DMS53 (cell line): Measurements from ENCODE around the gene TCHP.

ENCODE experiments used
- DNase-seq: peaks from one replicate; lab custom pipeline; 2025; lab: John Stamatoyannopoulos, UW

TCHP gene

DNA sequence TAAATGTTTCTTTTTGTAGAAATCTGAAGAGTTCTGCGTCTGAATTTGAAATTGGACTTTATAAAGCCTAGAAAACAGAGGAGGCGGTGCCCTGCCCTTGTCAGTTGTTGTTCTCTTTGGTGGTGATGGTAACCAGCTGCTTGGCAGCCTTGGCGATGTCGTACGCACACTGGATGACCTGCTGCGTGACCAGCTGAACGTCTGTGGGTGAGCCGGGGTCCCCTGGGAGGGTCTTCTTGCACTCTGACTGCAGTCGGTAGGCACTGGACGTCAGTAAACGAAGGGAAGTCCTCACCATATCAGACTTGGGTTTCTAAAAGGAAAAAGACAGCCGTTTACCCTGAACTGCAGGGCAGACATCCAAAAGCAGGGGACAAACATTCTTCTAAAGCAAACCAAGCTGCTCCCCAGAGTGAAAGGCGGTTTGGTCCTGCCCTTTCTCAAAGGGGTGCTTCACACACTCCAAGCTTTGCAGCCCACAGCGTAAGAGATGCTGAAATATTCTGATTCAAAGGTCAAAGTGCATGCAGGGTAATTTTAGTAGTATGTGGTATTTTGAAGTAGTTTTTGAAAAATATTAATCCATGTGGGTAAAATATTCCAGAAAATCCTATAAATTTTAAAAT is 32.9 kb downstream of the TCHP start:
- no peak for DNase-seq

DNA sequence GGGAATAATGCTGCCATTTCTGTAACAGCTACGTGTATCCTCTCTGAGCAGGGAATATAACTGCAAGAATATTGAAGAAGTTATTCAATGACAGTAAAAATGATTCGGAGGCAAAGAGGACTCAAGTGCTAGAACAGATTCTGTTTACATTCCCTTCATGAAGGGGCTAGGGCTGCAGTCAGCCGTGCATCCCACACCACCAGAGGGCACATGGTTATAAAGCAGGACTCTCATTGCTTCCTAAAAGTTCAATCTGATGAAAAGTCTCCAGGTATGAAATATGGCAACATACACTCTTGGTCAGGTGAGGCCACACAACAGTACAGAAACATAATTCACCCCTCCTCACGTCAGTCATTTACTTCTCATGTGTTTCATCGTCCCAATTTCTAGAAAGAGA is 34.0 kb downstream of the TCHP start:
- DNase-seq: peak; percentile 52

DNA sequence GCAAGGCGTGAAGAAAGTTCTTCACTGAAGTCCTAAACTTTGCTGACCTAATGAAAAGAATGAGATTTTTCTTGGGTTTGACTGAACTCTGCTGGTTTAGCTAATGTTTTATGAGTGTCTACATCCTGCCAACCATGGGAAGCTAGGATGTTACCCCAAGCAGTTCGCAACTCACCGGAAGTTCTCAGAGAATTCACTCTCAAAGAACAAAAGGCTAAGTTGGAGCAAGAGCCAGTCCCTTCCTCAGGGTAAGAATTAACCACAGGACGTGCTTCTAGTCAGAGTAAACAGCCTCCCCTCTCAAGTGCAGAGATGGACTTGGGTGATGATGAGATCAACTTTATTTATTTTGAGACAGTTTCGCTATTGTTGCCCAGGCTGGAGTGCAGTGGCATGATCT is 37.3 kb downstream of the TCHP start:
- DNase-seq: no peak

DNA sequence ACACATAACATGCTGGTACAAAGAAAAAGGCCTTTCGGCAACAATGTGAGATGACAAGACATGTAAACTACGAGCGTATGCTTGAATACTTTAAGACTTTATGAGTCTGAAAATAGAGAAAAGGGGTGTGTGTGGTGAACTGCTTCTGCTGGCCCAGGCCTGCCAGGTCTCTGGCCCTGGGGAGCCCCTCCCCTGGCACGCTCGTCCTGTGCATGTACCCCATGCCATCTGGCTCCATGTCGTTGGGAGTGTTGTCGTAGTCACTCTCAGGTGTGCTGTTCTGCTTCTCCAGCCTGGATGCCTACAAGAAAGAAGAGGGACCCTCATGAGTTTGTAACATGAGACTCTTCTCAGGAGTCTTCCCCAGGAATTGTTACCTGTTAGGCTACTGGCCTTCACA is 38.9 kb downstream of the TCHP start:
- DNase-seq: no peak

DNA sequence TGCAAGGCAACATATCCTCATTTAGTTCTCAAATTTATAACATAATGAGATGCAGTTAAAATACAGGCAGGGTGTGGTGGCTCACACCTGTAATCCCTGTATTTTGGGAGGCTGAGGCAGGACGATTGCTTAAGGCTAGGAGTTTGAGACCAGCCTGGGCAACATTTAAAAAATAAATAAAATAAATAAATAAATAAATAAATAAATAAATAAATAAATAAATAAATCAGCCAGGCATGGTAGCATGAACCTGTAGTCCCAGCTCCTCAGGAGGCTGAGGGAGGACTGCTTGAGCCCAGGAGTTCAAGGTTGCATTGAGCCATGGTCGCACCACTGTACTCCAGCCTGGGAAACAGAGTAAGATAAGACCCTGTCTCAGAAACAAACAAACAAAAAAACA is 39.4 kb downstream of the TCHP start:
- no peak for DNase-seq

DNA sequence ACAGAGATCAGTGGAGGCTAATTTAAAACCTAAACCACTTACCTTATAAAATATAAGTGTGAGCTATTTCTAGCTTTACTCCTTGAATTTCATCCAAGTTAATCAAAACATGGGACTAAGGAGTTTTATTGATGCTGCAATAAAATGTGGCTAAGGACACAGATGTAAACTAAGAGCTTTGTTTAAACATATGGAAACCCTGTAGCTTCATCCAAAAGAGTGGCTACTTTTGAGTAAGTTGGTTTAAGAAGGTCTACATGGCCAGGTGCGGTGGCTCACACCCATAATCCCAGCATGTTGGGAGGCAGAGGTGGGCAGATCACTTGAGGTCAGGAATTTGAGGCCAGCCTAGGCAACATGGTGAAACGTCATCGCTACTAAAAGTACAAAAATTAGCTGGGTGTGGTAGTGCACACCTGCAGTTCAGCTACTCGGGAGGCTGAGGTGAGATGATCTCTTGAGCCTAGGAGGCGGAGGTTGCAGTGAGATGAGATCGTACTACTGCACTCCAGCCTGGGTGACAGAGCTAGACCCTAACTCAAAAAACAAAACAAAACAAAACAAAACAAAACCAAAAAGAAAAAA is 40.4 kb downstream of the TCHP start:
- DNase-seq: no peak

DNA sequence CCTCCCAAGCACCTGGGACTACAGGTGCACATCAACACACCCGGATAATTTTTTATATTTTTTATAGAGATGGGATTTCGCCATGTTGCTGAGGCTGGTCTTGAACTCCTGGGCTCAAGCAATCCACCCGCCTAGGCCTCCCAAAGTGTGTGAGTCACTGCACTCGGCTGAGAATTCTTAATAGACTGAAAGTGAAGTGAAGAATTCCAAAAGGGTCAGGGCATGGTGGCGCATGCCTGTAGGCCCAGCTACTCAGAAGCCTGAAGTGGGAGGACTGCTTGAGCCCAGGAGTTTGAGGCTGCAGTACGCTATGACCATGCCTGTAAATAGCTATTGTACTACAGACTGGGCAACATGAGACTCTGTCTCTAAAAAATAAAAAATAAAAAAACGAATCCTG is 43.7 kb downstream of the TCHP start:
- DNase-seq: no peak

DNA sequence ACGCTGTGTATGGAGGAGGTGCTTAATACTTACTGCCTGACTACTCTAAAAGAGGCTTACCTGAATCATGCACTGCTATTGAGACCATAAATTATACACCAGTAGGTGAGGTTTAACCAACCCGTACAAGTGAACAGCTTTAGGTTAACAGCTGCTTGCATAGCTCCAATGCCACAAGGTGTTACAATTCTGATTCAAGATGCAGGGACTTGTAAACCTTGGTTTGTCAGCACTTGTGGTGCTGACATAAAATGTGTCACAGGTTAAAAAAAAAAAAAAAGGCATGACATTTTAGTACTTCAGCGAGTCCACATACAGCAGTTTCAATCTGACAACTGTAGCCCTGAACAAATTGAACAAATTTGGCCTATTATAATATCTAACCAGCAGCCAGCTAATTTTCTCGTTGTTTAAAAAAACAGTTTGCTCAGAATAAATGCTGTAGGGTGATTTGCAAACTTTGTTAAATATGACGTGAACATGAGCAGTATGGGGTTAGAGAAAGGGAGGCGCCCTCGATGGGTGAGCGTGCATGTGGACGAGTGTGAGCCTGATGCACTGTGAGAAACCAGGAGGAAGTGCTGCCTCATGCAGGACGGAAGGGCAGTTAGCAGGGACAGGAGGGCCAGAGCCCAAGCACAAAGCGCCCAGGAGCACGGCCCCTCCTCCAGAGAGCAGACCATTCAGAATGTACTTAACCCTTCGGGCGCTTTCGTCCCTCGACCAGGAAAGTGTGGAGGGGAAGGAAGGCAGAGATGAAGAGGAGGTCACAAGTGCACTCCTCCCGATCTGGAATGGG is 44.7 kb downstream of the TCHP start:
- no peak for DNase-seq

DNA sequence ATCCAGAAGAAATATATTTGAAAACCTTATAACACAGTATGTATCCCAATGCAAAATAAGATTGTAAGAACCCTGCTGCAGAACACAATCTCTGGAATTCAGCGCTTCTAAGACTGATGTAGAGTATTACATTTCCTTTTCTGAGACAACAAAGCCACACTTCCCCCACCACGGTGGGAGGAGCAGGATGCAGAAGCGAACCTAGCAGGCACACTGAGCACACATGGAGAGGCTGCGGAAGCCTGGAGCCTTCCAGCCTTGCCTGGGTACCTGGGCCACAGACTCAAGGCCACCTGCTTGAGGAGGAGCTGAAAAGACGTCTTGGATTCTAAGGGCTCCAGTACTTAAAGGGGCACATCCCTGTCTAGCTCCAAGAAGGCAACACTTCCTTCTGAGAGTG is 46.4 kb downstream of the TCHP start:
- no peak for DNase-seq

DNA sequence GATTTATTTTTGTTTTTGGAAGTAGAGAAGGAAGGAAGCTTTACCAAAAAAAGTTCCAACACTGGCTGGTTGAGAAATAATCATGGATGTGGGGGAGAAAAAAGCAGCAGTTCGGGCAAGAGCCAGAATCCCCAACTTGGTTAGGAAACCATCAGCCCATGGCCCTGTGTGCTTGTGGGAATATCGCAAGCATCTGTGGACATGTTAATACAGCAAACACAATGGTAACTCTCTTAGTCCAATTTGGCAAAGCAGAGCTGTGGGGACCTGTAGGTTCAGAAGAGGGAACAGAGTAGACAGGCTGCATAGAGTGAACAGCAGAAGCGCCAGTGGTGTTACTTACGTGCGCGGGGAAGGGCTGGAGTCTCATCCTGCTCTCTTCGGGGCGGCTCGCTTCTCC is 46.8 kb downstream of the TCHP start:
- no peak for DNase-seq

DNA sequence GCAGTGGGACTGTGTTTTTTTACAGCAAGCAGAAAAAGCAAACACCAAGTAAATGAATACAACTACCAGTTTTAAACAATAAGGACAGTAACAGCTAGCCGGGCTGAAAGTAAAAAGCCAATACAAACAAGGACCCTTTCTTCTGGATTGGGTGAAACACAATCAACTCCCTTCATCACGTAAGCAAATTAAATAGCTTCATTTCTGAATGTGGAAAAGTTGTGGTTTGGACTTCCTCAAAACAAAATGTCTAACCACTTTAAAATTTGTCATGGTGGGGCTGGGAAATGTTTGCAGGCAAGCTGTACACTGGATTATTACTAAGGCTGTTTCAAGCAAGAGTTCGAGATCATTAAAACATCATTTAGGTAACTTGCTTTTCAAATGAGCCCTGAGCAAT is 47.4 kb downstream of the TCHP start:
- DNase-seq: no peak

DNA sequence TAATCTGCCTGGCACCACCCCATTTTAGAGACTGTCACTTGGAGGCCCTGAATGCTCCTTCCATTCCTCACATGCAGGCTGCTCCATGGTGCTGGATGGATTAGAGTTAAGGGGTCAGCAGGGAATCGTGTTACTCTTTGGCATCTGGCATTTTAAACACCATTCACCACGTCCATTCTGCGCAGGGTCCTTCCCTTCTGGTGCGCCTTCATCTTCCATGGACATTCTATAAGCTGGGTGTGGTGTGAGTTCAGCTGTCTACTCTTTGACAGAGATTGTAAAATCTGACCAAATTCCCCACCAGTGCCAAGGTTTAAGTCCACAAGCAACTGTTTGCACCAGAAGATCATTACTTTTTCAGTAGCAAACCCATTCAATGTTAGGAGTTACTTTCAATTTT is 48.3 kb downstream of the TCHP start:
- no peak for DNase-seq

DNA sequence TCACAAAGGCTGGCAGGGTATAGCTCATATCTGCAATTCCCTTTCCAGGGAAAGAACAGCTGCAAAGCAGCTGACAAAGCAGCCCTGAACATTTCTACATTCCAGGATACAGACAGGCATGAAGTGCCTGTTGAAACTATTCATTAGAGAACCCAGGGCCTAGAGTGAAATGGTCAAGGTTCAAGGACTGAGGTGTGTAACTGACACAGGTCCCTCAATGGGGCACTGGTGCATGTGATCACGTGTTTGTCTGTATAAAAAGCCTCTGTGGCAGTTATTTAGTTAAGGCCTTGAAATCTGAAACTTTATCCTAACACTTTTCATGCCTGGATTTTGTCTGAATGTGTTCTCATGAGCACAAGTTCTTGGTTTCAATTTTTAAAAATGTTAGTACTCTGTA is 49.0 kb downstream of the TCHP start:
- peak; percentile 96 for DNase-seq

DNA sequence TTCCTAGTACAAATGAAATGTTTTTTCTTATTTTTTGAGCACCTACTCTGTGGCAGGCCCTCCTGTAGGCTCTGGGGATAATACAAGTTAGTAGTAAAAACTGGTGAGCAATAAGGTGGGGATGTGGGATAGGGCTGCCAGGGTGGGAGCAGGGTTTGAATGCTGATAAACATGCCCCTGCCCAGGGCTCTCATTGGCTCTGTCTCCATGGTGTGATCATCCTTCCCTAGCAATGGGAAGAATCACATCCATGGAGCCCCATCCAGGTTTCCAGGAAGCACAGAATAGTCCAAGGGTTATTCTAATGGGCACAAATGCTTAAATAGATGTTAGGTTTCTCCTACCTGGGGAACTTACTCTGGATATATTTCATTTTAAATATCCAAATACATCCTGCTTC is 50.6 kb downstream of the TCHP start:
- DNase-seq: no peak

DNA sequence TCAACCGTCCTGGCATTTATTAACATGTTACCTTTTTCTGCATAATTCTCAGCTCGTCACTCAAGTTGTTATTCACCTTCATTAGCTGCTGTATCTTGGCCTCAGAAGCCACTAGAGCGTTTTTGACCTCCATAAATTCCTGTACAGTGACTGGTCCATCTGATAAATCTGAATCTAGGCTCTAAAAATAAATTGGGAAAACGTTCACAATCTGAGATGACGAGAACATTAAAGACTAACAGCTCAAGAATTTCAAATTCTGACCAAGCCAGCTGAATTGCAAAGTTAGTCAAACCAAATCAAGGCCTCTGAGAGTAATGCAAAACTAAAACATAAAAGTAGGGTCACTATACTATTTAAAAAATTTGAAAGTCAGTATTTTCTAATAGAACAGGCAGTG is 51.1 kb downstream of the TCHP start:
- DNase-seq: no peak

DNA sequence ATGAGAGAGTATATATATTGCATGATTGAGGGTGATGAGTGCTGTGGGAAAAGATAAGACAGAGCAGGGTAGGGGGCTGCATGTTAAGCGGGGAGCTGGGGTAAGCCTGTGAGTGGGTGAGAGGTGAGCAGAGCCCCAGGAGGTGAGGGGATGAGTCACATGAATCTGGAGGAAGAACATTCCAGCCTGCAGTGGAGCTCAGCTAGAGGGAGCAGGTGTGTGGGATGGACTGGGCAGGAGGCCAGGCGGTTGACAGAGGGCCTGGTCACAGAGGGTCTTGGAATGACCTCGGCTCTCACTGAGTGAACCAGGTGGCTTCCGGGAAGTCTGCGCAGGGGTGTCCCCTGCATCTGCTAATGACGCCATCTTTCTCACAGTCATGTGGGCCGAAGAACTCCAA is 51.7 kb downstream of the TCHP start:
- peak; percentile 73 for DNase-seq

DNA sequence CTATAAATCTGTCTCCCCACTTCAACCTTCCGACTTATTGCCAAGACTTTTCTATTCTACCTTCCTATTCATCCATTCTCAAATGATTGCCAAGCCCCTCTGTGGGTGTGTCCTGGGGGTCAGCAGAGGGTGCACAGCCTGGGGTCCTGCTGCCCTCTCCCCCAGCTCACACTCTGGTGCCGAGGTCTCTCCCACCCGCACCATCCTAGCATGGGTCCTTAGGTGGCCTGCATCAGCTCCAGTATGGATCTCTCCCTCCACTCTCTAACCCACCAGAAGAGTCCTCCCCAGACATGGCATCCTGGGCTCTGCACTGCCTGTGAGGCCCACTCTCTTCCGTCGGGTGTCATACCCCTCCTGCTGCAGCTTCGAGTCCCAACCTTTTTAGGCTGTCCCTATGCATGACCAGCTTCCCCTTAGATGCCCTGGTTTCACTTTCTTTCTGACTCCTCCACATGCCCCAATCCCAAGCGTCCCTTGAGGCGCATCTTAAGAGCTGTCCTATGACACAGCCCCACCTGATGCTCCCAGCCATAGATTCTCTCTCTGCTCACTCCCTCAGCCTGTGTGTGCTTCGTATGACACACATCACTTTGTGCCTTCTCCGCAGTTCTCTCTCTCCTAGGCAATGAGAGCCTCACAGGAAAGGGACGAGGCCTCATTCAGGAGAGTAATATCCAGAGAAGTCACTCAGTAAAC is 52.2 kb downstream of the TCHP start:
- DNase-seq: no peak

DNA sequence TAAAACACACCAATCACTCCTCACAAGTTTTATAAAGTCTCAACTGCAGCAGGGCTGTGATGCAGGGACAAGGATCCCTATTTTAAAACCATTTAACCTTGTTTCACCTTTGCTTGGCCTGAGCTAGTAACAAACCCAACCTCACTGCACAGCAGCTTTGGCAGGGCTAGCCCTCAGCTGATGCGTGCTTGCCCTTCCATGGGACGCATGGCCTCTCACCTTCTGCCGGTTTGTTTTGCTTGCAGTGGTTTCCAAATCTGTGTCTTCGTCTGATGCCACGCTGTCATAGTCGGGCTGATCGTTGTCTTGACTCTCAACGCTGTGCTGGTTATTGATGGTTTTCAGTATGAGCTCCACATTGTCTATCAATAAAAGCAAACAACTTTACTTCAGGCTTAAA is 52.8 kb downstream of the TCHP start:
- no peak for DNase-seq

DNA sequence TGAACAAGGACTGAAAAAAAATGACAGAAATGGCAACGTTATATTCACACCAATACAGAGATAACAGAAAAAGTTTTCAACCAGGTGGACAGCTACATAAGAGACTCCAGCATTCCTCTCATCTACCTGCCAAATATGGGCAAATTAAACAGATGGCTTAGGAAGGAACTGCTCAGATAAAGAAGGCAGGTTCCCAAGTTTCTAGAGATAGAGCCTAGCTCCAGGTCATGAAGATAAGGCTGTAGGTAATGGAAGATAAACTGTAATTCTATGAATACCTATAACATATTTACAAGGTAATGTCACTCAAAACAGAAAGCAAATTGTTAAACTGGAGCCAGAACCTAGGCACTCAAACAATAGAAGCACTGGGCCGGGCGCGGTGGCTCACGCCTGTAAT is 53.6 kb downstream of the TCHP start:
- DNase-seq: no peak

DNA sequence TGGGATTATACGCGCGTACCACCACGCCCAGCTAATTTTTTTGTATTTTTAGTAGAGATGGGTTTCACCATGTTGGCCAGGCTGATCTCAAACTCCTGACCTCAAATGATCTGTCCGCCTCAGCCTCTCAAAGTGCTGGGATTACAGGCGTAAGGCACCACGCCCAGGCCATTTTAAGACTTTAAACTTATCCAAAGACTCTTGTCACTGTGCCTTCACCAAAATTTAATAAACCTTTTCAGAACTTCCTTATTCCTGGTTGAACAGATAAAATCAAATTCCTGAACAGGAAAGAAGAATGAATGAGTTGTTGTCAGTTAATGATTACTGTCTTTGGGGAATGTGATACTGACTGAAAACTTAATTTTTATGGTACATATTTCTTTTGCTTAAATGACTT is 58.3 kb downstream of the TCHP start:
- DNase-seq: no peak

DNA sequence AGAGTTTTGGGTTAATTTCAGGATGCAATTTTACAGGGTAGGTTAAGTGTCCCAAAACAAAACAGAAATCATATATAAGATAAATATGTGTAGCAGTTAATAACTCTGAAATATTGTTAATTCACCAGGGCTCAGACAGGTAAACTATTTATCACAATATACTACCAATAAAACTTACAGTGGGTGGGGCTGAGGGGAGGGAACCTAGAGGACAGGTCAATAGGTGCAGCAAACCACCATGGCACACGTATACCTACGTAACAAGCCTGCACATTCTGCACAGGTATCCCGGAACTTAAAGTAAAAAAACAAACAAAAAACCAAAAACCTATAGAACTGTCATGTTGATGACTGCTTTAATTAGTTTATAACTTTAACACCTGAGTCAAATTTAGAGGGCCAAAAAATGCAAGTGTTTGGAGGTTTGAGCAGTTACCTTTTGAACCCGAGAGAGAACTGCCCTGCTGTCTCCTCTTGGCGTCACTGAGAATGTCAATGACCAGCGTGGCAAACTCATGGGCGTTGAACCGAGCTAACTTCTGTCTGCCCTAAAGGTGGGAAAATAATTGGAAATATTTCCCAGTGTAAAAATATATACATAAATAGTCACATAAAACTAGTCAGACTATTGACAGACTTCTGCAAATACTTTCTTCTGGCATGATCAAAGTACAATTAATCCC is 59.5 kb downstream of the TCHP start:
- no peak for DNase-seq

DNA sequence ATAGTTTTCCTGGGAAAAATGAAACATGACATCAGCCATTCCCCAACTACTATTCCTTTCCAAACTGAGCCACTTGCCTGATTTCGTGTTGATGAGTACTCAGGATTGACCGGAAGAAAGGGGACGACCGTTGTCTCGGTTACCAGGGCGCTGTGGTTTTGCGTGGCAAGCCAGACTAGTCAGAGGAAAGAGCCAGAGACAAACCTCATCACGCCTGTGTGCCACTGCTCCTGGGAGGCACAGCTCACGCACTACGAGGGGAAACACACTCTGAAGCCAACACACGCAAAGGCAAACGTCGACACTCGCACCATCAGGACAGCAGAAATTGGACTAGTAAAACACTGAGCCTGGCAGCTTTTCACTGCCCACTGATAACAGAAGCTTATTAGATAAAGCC is 61.1 kb downstream of the TCHP start:
- no peak for DNase-seq
